WI38 (cell line): ENCODE data around the gene BACE1-AS.
A peak's percentile ranks its signal among the peaks of the same experiment; 100 is the strongest.

ENCODE experiments used
- H3K4me3 ChIP-seq: 2 replicates; pipeline ENCODE4 v1.5.1; 2011; ENCODE audit warnings: low read depth, mild to moderate bottlenecking, control low read depth, low read length
- TF ChIP-seq, protein P1 (sequence below): IDR thresholded peaks from 2 replicates; pipeline ENCODE4 v1.5.1; 2012; ENCODE audit warnings: low read depth, mild to moderate bottlenecking, control low read depth, low read length

BACE1-AS gene

DNA sequence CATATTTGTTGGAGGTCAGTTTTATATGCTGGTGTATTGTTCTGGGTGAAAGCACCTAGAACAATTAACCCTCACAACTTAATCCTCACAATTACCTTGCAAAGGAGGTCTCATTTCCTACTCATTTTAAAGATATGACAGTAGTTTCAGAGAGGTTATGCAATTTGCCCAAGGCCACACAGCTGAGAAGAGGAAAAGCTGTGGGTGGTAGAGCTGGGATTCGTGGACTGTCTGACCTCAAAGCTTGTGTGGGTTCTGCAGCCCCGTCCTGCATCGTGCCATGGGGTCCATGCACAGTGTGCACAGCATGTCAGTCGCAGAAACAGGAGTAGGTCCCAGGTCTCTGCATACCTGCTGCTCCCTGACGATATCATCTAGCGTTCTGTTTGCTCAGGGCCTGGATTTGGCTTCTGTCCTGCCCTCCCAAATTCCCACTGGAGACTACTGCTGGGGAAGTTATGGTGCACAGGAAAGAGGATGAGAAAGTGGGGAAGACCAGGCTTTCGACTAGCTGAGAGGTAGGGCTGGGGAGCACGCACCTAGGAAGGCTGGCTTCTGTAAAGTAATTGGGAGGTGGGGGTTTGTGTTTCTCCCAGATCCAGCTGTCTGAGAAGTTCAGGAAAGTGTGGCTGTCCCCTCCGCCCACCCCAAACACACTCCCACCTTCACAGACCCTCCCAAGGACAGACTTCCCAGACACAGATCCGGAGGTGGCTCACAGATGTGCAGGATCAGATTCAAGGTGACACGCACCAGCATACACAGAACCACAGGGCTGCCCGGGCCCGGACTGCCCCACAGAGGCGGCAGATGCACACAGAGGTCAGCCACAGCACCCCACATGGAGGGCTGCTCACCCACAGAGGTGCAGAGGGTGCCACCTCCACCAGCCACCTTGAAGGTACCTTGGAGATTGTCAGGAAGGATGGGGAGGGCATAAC lies 23.0 kb downstream of the BACE1-AS start:
- H3K4me3 ChIP-seq, result peak overlapping the region; percentile 82
- TF ChIP-seq, protein P1, sequence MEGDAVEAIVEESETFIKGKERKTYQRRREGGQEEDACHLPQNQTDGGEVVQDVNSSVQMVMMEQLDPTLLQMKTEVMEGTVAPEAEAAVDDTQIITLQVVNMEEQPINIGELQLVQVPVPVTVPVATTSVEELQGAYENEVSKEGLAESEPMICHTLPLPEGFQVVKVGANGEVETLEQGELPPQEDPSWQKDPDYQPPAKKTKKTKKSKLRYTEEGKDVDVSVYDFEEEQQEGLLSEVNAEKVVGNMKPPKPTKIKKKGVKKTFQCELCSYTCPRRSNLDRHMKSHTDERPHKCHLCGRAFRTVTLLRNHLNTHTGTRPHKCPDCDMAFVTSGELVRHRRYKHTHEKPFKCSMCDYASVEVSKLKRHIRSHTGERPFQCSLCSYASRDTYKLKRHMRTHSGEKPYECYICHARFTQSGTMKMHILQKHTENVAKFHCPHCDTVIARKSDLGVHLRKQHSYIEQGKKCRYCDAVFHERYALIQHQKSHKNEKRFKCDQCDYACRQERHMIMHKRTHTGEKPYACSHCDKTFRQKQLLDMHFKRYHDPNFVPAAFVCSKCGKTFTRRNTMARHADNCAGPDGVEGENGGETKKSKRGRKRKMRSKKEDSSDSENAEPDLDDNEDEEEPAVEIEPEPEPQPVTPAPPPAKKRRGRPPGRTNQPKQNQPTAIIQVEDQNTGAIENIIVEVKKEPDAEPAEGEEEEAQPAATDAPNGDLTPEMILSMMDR, result no peak

DNA sequence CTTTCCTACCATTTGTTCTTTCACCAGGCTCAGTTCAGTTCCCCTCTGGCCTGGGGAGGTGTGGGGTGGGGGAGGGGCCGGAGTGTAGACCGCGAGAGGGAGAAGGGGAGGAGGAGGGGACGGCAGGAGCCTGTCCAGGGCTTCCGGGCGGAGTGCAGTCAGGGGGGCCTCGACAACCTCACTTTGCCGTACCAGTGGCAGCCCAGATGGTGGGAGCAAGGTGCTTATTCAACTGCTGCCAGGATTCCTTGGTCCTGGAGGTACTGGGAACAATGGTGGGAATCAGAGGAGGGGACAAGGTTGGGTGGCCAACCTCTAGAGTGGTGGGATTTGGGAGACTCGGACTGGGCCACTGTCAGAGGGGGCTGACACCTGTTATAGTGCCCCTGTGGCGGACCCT lies 23.7 kb downstream of the BACE1-AS start:
- TF ChIP-seq, protein P1, result no peak
- H3K4me3 ChIP-seq, result peak overlapping the region; percentile 82

DNA sequence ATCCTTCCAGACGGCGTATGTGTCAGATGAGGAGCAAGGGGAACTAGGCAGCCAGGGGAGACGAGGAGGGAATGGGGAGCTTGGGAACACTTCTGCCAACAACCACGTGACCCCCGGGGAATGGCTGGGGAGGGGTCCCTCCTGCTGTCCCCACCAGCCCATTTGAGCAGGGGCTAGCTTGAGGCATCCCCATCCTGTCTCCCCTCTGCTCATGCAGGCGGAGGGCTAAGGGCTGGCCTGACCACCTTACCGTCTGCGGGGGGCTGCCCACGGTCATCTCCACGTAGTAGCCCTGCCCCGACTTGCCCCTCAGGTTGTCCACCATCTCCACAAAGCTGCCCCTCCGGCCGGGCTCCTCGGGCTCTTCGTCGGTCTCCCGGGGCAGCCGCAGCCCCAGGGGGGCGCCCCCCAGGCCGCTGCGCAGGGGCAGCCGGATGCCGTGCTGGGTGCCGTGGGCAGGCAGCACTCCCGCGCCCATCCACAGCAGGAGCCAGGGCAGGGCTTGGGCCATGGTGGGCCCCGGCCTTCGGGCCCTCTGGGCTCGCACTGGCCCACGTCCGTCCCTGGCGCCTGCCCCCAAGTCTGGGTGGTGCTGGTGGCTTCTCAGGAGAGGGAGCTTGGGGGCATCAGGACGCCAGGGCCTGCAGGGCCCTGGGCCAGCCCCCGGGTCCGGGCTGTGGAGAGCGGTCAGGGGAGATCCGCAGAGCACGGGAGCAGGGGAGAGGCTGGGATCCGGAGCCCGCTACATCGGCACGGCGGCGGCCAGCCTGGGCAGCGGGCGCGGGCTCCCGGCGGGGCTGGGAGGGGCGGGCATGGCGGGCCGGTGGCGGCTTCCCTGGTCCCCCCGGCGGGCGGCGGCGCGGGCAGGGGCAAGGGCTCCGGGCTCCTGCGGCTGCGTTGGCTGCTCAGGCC lies 24.4 kb downstream of the BACE1-AS start:
- TF ChIP-seq, protein P1, result no peak
- peak overlapping the region; percentile 82 for H3K4me3 ChIP-seq

DNA sequence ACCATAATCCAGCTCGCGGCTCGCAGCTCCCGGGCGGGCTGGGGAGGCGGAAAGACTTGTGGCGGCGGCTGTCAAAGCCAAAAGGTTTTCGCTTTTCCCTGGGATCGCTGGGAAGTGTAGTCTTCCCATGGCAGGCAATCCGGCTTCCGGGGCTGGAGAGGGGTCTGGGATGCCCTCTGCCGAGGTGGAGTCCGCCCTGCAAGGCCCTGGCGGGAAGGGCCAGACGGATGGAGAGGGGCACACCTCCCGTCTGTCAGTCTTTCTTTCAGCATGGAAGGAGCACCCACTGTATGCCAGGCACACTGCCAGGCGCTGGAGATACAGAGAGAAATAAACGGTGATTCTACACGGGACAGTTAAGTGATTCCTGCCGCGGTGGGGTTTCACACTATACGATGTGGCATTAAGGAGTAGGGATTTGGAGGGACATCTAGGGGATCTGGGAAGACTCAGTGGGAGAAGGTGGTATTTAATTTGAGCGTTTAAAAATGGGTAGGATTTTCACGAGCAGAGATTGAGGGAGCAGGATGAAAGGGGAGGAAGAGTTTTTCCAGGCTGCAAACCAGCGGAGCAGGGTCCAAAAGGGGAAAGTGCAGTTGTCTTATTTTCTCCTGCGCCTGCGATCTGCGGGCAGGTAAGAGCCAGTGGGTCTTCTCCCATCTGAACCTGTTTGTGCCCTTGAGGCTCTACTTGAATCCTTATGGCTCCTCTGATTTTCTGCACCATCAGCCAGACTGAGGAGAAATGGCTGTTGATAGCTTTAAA lies 25.2 kb downstream of the BACE1-AS start, which contains the start of gene BACE1:
BACE1 (minus strand) TSS at position 60 of the 765 bp plus-strand sequence. CDS start 461 bp downstream, outside the sequence.
- TF ChIP-seq, protein P1, result peak; percentile 57
- peak within 1 kb of the TSS; percentile 82 for H3K4me3 ChIP-seq

DNA sequence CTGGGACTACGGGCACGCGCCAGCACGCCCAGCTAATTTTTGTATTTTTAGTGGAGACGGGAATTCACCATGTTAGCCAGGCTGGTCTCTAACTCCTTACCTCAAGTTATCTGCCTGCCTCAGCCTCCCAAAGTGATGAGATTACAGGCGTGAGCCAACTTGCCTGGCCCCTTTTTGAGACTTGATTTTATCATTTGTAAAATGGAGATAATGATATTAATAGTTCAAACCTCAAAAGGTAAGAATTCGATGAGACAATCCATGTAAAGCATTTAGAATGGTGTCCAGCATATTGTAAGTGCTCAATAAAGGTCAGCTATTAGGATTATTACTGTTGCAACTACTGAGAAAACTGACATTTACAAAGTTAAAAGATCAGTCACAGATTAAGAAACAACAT lies 27.6 kb downstream of the BACE1-AS start:
- TF ChIP-seq, protein P1, result no peak
- no peak overlapping the region for H3K4me3 ChIP-seq

DNA sequence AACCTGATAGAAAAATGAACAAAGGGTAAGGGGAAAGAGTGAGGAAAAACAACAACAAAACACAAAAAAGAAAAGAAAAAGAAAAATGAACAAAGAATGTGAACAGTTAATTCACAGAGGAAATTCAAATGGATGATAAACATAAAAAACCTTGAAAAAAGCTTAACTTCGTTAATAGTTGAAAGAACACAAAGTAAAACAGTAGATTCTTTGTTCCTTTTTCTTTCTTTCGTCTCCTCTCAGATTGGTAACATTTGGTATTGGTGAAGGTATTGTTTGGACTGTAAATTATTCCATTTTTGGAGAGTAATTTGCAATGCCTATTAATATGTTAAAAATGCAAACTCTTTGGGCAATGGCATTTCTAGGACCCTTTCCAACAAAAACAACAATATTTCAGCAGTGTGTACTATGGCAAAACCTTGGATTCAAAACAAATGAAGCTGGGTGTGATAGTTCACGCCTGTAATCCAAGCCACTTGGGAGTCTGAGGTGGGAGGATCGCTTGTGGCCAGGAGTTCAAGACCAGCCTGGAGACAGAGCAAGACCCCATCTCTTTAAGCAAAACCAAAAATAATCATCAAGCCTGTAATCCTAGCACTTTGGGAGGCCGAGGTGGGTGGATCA lies 28.2 kb downstream of the BACE1-AS start:
- H3K4me3 ChIP-seq, result no peak overlapping the region
- TF ChIP-seq, protein P1, result no peak

DNA sequence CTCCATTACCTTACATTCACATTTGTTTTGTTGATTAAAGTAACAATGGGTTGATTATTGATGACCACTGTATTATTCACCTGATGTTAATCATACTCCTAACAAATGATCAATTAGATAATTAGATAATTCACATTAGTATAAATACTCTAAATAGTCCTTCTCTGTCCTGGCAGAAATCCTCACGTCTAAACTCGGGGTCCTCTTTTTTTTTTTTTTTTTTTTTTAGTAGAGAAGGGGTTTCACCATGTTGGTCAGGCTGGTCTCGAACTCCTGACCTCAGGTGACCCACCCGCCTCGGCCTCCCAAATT lies 36.1 kb downstream of the BACE1-AS start:
- peak overlapping the region; percentile 86 for H3K4me3 ChIP-seq
